ENCODE data around the gene COL6A1.

COL6A1 gene

DNA sequence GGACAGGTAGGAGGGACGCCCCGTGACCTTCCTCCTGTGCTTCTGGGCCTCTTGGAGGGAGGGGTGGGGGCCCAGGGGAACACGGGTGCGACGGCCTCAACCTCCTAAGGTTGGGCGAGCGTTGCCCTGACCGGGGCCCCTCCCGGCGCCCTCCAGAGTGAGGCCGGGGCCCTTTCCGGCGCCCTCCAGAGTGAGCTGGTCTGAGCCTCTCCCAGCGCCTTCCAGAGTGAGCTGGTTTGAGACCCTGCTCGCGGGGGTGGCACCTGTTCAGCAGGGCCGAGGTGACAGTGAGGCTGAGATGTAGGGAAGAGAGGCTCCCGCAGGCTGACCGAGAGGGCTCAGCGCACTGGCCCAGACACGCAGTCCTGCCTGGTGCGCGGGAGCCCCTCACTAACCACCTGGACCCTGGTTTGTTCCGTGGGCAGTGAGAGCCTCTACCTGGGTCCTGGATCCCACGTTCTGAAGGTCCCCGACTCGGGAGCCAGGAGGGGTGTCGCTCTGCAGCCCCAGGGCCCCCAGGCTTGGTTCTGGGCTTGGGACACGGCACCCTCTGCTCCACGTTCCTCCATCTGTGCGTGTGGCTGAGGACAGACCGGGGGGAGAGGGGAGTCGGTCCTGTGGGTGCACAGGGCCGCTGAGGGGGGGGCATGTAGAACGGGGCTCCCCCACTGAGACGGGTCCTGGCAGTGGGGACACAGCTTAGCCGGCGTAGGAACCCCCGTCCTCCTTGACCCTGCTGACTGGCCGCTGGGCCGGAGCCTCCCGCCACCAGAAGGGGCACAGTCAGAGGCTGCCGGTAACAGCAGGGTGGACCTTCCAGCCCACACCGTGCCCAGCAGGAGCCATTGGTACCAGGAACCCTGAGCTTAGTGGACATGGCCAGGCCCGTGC lies 1.4 kb downstream of the COL6A1 start:
- H3K27me3 ChIP-seq: no peaks in the 10 kb centered on the region
- H3K4me3 ChIP-seq (ENCODE audit: low read depth, low read length): peak overlapping the region; percentile 52; the same call in 1 of the 2 replicates
- H3K9me3 ChIP-seq: no peaks in the 10 kb centered on the region
- peak; percentile 8 for DNase-seq
- H3K36me3 ChIP-seq: no peaks in the 10 kb centered on the region
- TF ChIP-seq, protein P1, sequence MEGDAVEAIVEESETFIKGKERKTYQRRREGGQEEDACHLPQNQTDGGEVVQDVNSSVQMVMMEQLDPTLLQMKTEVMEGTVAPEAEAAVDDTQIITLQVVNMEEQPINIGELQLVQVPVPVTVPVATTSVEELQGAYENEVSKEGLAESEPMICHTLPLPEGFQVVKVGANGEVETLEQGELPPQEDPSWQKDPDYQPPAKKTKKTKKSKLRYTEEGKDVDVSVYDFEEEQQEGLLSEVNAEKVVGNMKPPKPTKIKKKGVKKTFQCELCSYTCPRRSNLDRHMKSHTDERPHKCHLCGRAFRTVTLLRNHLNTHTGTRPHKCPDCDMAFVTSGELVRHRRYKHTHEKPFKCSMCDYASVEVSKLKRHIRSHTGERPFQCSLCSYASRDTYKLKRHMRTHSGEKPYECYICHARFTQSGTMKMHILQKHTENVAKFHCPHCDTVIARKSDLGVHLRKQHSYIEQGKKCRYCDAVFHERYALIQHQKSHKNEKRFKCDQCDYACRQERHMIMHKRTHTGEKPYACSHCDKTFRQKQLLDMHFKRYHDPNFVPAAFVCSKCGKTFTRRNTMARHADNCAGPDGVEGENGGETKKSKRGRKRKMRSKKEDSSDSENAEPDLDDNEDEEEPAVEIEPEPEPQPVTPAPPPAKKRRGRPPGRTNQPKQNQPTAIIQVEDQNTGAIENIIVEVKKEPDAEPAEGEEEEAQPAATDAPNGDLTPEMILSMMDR (IDR thresholded peaks at IDR 0.05; ENCODE audit: low read depth, low read length): no peak
- H3K4me1 ChIP-seq: peaks cover 2% of the 10 kb centered on the region; the same call in 1 of the 2 replicates

DNA sequence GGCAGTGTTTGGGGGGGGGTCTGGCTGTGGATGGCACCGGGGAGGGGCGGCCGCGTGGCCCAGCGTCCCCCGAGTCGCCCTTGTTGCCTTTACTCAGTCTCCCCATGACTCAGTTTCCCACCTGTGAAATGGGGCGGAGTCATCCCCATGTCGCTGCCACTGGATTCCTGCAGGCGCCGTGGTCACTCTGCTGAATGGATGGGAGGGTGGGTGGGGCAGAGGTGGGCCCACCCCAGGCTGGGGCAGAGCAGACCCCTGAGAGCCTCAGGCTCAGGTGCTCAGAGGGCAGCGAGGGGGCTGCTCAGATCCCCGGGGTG lies 2.0 kb downstream of the COL6A1 start:
- H3K4me3 ChIP-seq (ENCODE audit: low read depth, low read length): no peak overlapping the region
- no peaks in the 10 kb centered on the region for H3K27me3 ChIP-seq
- H3K9me3 ChIP-seq: no peaks in the 10 kb centered on the region
- H3K36me3 ChIP-seq: no peaks in the 10 kb centered on the region
- H3K4me1 ChIP-seq: peaks cover 2% of the 10 kb centered on the region; the same call in 1 of the 2 replicates
- TF ChIP-seq, protein P1 (IDR thresholded peaks at IDR 0.05; ENCODE audit: low read depth, low read length): no peak
- no peak for DNase-seq

DNA sequence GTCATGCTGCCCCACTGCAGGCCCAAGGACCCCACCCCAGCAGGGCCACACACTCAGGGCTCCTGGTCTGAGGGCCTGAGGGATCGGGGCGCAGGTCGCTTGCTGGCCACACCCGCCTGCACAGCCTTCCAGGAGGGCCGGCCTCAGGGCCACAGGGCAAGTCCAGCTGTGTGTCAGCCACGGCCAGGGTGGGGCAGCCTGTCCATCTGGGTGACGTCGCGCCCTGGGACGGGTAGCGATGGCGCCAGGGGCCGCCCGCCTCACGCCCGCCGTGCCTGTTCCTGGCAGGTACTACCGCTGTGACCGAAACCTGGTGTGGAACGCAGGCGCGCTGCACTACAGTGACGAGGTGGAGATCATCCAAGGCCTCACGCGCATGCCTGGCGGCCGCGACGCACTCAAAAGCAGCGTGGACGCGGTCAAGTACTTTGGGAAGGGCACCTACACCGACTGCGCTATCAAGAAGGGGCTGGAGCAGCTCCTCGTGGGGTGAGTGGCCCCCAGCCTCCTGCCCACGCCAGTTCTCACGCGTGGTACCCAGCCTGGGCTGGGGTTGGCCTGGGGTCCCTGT lies 2.5 kb downstream of the COL6A1 start:
- Histone ChIP-seq H3K27me3 (no peaks in the 10 kb centered on the region), H3K36me3 (no peaks in the 10 kb centered on the region), H3K4me1 (peaks cover 2% of the 10 kb centered on the region; the same call in 1 of the 2 replicates), H3K9me3 (no peaks in the 10 kb centered on the region), H3K4me3 (ENCODE audit: low read depth, low read length) (no peak overlapping the region)
- TF ChIP-seq, protein P1 (IDR thresholded peaks at IDR 0.05; ENCODE audit: low read depth, low read length): no peak
- DNase-seq: peak; percentile 15

DNA sequence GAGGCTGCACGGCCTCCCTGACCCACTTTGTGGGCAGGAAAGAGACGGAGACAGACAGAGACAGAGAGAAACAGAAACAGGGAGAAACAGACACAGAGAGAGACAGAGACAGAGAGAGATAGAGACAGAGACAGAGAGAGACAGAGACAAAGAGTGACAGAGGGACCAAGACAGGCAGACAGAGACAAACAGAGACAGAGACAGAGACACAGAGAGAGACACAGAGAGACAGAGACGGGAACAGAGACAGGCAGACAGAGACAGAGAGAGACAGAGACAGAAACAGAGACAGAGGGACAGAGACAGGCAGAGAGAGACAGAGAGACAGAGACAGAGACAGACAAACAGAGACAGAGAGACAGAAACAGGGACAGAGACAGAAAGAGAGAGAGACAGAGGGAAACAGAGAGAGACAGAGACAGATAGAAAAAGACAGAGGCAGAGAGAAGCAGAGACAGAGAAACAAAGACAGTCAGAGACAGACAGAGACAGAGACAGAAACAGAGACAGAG lies 3.1 kb downstream of the COL6A1 start:
- no peak overlapping the region for H3K4me3 ChIP-seq (ENCODE audit: low read depth, low read length)
- TF ChIP-seq, protein P1 (IDR thresholded peaks at IDR 0.05; ENCODE audit: low read depth, low read length): no peak
- no peaks in the 10 kb centered on the region for H3K36me3 ChIP-seq
- no peaks in the 10 kb centered on the region for H3K9me3 ChIP-seq
- H3K4me1 ChIP-seq: peaks cover 2% of the 10 kb centered on the region; the same call in 1 of the 2 replicates
- DNase-seq: no peak
- H3K27me3 ChIP-seq: no peaks in the 10 kb centered on the region

DNA sequence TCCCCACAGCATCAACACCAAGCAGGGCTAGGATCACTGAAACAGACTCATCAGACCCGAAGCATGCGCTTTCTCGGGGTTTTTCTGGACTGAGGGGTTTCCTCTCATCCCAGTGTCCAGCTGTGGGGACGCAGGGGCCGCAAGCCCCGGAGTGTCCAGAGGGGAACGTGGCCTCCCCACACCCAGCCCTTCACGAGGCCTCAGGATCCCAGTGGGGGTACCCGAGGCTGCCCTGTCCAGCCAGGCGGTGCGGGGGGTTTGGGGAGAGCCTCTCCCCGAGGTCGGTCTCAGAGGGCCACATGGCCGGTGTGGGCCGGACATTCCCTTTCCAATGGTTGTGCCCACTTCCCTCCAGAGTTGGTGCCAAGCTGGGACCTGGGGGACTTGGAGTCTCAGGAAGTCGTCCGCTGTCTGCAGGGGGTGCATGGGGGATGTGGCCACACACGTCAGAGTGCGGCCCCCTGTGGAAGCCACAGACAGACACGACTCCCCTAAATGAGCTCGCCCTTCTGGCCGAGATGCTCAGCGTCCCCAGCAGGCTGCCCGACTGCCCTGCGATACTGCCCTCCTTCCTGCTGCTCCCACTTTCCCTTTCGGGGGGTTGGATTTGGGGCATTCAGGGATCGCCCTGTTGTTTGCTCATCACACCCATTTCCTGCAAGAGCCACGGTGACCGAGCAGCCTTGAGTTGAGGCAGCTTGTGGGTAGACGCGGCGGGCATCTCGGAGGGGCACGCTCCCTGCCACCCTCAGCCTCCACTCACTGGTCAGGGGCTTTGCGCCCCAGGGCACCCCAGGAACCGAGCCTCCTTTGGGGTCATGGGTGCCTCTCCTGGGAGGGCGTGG lies 4.1 kb downstream of the COL6A1 start:
- H3K27me3 ChIP-seq: no peaks in the 10 kb centered on the region
- H3K4me1 ChIP-seq: peaks cover 2% of the 10 kb centered on the region; the same call in 1 of the 2 replicates
- H3K9me3 ChIP-seq: no peaks in the 10 kb centered on the region
- no peak for DNase-seq
- TF ChIP-seq, protein P1 (IDR thresholded peaks at IDR 0.05; ENCODE audit: low read depth, low read length): no peak
- H3K36me3 ChIP-seq: no peaks in the 10 kb centered on the region
- H3K4me3 ChIP-seq (ENCODE audit: low read depth, low read length): no peak overlapping the region
